Measurements from ENCODE around the gene SCFD2. TPM values are rescaled to one million over a fixed set of nuclear protein-coding genes. Genes with fewer than 3 reads are reported as not detected.

The SCFD2 gene
- total and polyA plus RNA-seq, 2 donors (not counting 3 experiments of a cell fraction or from before 2014, with no cell fraction given): 12.3 to 22.8 TPM

- no peak overlapping the region for H3K9ac ChIP-seq (replicated peaks; ENCODE audit: extremely low read depth, insufficient read depth, low read length)
- H3K27ac ChIP-seq (ENCODE audit: insufficient read depth, low read depth, low read length): no peak overlapping the region
- DNase-seq (ENCODE audit: low read depth, low spot score) (no peak), FAIRE-seq (no peak)
- no peaks in the 10 kb centered on the region for H3K27me3 ChIP-seq (ENCODE audit: control insufficient read depth in 2 of 2, insufficient read depth in 2 of 2, low read length in 2 of 2)
- CTCF ChIA-PET: interaction anchor here (1.1 kb wide), 1 partner anchor 9 kb away, joined by 5 read pairs; no protein-coding TSS in a partner anchor
- intact Hi-C loops (cut with micrococcal nuclease) (no loop called here), dilution Hi-C loops (cut with MboI; ENCODE audit: extremely low pct_ligation_motif_present, low sequenced_read_pairs) (no loop called here)
- no peaks in the 10 kb centered on the region for H3K9me3 ChIP-seq (replicated peaks; ENCODE audit: control insufficient read depth, insufficient read depth, low read length)
- no peak overlapping the region for H3K4me2 ChIP-seq (ENCODE audit: insufficient read depth, low read length)
- no peak overlapping the region for H2AFZ ChIP-seq (ENCODE audit: low read depth, low read length)
- no peak overlapping the region for H3K4me3 ChIP-seq (replicated peaks in 1 of 3; ENCODE audit: insufficient read depth in 1 of 3, low read depth in 1 of 3, low read length in 3 of 3)
- TF ChIP-seq MAX (IDR thresholded peaks at IDR 0.05; ENCODE audit: insufficient read depth, insufficient read length) (no peak), POLR2AphosphoS5 (IDR thresholded peaks at IDR 0.05; ENCODE audit: insufficient read depth, low read depth, low read length) (no peak), EZH2 (IDR thresholded peaks at IDR 0.05; ENCODE audit: borderline replicate concordance, low read depth, low read length, severe bottlenecking) (no peak), POLR2A (IDR thresholded peaks at IDR 0.05; ENCODE audit: low read depth, low read length) (no peak), MYC (IDR thresholded peaks at IDR 0.05; ENCODE audit: low read depth, low read length) (no peak), FOS (IDR thresholded peaks at IDR 0.05; ENCODE audit: borderline replicate concordance, insufficient read depth, low read length) (no peak), GATA2 (IDR thresholded peaks at IDR 0.05; ENCODE audit: insufficient read depth, insufficient read length, low read depth, low read length) (no peak), JUN (IDR thresholded peaks at IDR 0.05; ENCODE audit: borderline replicate concordance, insufficient read depth, insufficient read length, low read depth) (no peak), CTCF (IDR thresholded peaks at IDR 0.05; ENCODE audit: extremely low read depth in 1 of 2, insufficient read depth in 1 of 2, low read depth in 1 of 2, low read length in 2 of 2) (no peak)
- H3K36me3 ChIP-seq (ENCODE audit: control insufficient read depth in 2 of 2, extremely low read depth in 1 of 2, insufficient read depth in 2 of 2, low read length in 2 of 2): no peaks in the 10 kb centered on the region
- no peaks in the 10 kb centered on the region for H4K20me1 ChIP-seq (replicated peaks; ENCODE audit: control insufficient read depth, extremely low read depth, insufficient read depth, low read length)
- H3K79me2 ChIP-seq (ENCODE audit: control insufficient read depth, insufficient read depth, low read length): no peaks in the 10 kb centered on the region
- POLR2A ChIA-PET: no interaction called here
- BruUV-seq (replicated peaks): no TSS peak
- H3K9me1 ChIP-seq (replicated peaks; ENCODE audit: control insufficient read depth, extremely low read depth, insufficient read depth, low read length): no peaks in the 10 kb centered on the region
- no peaks in the 10 kb centered on the region for H3K4me1 ChIP-seq (ENCODE audit: control insufficient read depth, extremely low read depth, insufficient read depth, low read length)
These were observed 132.6 kb downstream of the SCFD2 start for GRCh38 chr4:53233114-53233795.
